GM19397 (cell line): Measurements from ENCODE around the gene SAPCD2.
"Not testable (repeated sequence)": the region's sequence is repeated elsewhere in the genome, so short reads cannot be mapped to it uniquely, and the experiment has no call there.

Experiments
- ATAC-seq: cut with Tn5 transposase; IDR thresholded peaks from one replicate; pipeline ENCODE4 v1.9.1; 2021; ENCODE audit warnings: mild to moderate bottlenecking, moderate library complexity; ENCODE audit not compliant: unreplicated experiment

SAPCD2 gene

GRCh38 chr9:137033481-137033880, 36.9 kb downstream of the SAPCD2 start:
- not testable (repeated sequence) for ATAC-seq

GRCh38 chr9:137032858-137033257, 37.5 kb downstream of the SAPCD2 start:
- no peak for ATAC-seq

DNA sequence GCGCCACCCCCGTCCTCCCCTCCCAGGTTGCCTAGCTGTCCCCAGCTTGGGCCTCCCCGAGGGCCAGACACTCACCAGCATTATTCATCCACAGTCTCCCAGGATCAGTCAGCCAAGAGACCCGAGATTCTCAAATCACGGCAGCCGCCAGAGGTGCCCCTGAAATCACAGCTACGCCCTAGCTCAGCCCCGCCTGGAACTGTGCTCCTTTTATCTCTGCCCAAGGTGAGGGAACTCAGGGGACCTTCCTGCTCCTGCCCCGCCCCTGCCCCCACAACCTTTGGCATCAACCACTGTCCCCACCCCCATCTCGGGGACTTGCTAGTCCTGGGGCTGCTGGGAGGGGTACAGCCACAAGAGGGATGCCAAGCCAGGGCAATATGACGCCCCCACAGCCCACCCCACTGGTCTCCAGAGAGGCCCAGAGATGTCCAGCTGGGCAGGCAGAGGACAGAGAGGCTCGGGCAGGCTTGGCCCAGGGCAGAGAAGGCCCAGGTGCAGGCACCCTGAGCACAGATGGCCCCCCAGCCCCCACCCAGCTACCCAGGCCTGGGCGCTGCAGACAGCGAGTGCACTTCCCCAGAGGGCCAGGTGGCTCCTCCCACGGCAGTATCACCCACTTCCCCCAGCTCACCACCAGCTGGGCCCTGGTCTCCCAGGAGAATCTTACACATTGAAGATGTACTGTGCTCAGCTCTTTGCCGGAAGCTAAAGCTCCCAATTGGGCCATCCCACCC, 38.3 kb downstream of the SAPCD2 start, which contains the start of gene FUT7:
TSS of gene FUT7 (minus strand) at position 185 of the 737 bp plus-strand sequence. CDS start at position 88, 97 bp downstream.
- no peak for ATAC-seq

DNA sequence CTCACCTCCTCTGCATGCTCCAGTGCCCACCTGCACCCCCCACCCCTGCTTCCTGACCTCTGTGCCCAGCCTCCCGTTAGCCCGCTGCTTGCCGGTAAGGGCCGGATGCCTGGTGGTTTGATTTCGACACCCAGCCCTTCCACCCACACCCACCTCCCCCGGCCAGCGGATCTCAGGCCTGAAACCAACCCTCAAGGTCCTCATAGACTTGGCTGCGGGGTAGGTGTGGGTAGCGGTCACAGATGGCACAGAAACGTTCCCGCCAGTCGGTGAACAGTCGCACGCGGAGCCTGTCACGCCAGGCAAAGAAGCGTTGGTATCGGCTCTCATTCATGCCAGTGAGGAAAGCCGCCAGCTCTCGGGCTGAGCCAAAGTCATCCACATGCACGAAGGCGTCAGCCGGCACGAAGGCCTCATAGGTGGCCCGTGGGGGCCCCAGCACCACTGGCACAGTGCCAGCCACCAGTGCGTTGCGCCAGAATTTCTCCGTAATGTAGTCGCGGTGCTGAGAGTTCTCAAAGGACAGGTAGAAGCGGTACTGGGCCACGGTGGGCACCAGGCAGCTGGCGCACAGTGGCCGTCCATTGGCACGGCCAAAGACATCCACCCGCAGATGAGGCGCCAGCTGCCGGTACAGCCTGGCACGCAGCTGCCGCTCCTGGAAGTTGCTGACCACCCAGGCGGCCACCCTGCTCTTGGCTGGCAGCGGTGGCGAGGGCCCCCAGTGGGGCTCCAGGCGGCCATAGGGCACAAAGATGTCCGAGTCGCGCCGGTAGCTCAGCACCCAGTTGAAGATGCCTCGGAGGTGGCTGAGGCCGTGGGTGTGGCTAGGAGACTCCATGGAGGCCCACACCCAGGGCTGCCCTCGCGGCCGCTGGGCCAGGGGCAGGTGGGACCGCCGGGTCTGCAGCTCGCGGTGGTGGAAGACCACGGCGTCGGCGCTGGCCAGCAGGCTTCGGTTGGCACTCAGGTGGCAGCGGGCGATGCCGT, 39.5 kb downstream of the SAPCD2 start:
- no peak for ATAC-seq

DNA sequence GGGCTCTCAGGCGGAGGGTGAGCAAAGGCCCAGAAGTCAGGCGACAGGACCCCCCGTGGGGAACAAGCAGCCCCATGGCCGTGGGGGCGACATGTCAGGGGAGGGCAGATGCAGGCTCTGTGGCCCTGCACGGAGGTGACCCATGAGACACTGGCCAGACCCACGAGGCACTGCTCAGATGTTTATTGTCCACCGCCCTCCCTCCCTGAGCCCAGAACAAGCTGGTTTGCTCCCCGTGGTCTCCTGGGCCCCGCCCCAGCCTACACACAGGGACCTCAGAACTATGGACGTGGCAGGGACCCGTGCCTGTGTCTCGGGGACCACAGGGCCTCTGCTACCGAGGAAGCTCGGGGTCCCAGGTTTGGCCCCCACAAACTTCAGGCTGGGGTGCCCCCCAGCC, 40.4 kb downstream of the SAPCD2 start:
- no peak for ATAC-seq

DNA sequence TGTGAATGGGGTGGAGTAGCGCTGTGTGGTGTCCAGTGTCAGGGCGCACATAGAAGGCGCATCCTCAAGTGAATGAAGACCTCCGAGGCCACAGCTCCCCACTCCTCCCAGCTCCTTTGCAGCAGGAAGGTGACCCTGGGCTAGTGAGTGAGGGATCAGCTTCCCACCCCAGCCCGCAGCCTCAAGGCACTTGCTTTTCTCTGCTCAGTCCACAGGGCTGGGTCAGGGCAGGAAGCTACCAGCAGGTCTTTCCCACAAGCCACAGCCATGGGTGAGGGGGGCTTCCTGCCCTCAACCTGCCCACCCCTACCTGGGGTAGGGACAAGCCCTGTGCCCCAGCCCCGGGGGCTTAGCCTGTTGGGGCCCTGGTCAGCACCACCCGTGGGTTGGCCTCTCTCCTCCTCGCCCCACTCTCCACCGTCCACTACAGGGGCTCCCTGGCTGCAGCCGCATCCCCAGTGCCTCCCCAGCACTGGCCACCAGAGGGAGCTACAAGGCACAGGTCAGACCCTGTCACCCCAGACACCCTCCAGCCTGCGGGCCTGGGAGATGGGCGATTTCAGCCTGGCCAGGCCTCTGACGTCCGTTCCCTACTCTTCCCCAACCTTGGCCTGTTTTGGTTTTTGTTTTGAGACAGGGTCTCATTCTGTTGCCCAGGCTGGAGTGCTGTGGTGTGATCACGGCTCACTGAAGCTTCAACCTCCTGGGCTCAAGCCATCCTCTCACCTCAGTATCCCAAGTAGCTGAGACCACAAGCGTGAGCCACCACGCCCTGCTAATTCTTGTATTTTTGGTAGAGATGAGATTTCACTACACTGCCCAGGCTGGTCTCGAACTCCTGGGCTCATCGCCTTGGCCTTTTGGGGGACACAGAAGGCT, 41.1 kb downstream of the SAPCD2 start:
- ATAC-seq: no peak

GRCh38 chr9:137028263-137029057, 41.9 kb downstream of the SAPCD2 start:
- peak; percentile 42 for ATAC-seq

GRCh38 chr9:137027369-137028262, 42.7 kb downstream of the SAPCD2 start, which contains the start of gene ABCA2:
TSS of gene ABCA2 (minus strand) at chr9:137028237. CDS start at chr9:137028140, 97 bp downstream.
- no peak for ATAC-seq

DNA sequence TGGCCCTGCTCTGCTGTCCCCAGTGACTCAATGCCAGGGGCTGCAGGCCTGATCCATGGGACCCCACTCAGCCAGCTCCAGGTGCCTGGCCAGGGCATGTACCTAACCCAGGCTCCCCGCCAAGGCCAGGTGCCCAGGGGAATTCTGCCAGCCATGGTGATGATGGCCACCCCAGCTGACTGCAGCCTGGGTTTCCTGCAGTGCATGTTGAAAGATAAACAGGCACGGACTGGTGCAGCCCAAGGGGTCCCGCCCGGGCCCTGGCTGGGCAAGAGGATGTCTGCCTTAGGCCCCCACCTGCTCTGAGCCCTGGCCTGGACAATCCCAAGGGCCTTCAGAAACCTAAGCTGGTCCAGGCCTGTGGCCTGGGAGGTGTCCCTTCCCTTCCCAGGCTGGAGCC, 43.5 kb downstream of the SAPCD2 start:
- no peak for ATAC-seq

DNA sequence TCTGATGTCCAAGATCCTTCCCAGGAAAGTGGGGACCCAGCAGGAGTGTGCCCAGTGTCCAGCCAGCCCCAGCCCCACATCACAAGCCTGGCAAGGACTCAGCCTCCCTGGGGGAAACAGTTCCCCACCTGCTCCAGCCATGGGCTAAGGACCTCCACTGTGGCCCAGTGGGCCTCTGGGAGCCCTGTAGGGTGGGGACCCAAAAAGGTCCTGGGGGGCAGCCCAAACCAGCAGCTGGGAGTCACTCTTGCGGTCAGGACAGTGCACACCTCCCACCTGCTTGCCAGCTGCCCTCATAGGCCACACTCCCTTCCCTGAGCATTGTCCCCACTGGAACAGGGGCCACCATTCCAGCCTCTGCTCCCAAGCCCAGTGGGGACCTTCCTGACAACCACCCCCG, 44.0 kb downstream of the SAPCD2 start:
- ATAC-seq: no peak

- ATAC-seq: no peak
Measured at GRCh38 chr9:137025517-137025966, 44.8 kb downstream of the SAPCD2 start.

GRCh38 chr9:137023583-137023991, 46.8 kb downstream of the SAPCD2 start:
- ATAC-seq: no peak

DNA sequence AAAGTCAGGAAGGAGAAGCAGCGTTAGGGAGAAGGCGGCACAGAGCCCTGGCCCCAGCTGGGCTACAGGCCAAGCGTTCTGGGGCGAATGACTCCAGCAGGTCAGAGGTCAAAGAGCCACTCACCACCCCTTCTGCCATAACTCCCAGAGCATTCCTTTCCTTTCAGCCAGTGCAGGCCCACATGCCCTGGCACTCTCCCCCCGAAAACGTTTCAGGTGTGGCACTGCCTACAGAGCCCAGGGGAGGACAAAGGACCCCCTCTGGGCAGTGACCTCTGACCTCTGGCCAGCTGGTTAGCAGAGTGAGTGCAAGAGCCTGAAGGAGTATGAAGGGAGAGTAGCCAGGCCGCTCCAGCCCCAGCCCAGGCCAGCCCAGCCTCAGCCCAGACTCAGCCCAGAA, 47.2 kb downstream of the SAPCD2 start:
- ATAC-seq: no peak

GRCh38 chr9:137022662-137023008, 47.7 kb downstream of the SAPCD2 start:
- no peak for ATAC-seq

DNA sequence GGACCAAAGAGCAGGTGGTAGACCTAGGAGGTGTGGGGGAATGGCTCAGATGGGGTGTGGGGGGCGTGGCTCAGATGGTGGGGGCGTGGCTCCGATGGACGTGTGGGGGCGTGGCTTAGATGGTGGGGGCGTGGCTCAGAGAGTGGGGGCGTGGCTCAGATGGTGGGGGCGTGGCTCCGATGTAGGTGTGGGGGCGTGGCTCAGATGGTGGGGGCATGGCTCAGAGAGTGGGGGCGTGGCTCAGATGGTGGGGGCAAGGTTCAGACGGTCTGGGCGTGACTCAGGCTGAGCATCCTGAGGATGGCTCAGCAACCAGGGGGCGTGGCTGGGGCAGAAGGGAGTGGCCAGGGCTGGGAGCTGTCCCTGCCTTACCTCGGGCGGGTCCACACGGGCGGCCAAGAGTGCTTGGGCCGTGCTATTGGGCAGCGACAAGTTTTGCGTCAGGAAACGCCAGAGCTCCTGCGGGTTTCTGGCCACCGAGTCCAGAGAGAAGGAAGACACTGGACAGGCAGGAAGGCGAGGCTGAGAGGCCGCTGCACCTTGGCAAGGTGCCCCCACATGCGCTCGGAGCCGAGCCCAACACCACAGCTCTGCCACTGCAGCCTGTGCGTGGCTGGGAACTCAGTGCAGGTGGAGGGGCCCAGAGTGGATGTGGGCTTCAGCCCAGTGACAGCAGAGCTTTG, 48.2 kb downstream of the SAPCD2 start:
- no peak for ATAC-seq

GRCh38 chr9:137021568-137021978, 48.8 kb downstream of the SAPCD2 start:
- no peak for ATAC-seq

DNA sequence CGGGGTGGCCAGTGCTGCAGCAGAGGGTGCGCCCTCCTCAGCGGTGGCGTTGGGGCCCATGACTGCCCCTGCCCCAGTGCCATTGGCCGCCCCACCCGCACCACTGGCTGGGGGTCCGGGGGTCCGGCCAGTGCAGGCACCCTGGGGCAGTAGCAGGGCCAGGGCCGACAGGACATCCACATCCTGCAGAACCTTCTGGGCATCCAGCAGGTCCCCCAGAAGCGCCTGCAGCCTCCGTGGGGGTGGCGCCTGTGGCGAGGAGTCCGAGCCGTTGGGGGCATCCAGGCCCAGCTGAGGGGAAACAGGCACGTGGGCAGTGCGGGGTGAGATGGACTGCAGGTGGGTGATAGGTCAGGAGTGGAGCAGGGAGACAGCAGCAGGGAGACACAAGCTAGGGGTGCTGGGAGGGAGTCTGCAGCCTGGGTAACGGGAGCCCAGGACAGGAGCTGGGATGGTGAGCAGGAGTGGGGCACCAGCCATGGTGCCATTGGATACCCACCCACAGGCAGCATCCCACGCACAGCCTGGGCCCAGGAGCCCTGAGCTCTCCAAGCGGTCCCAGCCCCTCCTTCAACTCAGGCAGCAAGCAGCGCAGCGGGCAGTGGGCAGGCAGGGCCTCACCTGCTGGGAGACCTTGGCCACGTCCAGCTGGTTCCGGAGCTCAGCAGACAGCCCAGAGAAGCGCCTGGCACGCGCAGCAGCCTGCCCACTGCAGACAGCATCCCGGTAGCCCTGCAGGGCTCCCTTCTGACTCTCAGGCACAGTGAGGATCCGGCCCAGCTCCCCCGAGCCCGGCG, 49.4 kb downstream of the SAPCD2 start:
- no peak for ATAC-seq
